OCI-M2 (cell line): ENCODE results near the gene TRABD.
"Not testable (repeated sequence)": the region's sequence is repeated elsewhere in the genome, so short reads cannot be mapped to it uniquely, and the experiment has no call there.

Experiments used
- DNase-seq: peaks from one replicate; lab custom pipeline; 2025; ENCODE audit not compliant: unreplicated experiment; lab: John Stamatoyannopoulos, UW

TRABD gene

DNA sequence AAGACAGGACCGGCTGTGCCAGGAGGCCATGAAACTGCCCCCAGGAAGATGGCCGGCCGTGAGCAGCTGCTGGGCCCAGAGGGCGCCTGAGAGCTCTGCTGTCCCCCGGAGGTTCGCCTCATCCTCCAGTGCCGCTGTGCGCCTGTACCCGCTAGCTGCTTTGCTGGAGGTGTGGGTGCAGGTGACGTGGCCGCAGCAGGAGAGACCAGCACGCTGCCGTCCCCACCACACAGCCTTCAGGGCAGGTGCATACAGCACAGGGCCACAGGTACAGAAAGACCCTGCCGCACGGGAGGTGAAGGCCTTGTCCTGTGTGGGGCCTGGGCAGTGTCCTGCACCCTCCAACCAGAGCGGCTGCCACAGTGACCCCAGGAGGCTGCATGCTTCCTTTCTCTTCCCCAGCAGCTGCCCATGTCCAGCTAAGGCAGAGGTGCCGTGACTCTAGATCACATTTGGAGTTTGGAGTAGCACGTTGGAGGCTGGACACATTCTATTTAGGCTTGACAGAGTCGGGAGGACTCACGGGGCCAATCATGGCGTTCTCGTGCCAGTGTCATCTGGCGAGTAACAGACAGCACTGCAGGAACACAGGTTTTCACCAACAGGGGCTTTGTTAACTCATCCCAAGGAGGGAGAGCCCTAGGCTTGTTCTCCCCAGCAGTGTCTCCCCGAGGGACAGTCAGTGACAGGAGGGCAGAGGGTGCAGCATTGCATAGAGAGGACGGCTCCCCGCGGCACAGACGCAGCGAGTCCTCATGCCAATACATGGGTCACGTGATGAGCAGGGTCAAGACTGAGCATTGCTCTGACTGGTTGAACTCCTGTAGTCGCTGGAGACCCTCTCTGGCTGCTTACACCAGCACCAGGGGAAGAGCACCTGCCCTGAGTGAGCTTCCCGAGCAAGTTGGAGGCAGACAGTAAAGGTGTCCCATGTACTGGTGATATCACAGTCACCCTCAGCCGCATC, 33.9 kb upstream of the TRABD start:
- no peak for DNase-seq

DNA sequence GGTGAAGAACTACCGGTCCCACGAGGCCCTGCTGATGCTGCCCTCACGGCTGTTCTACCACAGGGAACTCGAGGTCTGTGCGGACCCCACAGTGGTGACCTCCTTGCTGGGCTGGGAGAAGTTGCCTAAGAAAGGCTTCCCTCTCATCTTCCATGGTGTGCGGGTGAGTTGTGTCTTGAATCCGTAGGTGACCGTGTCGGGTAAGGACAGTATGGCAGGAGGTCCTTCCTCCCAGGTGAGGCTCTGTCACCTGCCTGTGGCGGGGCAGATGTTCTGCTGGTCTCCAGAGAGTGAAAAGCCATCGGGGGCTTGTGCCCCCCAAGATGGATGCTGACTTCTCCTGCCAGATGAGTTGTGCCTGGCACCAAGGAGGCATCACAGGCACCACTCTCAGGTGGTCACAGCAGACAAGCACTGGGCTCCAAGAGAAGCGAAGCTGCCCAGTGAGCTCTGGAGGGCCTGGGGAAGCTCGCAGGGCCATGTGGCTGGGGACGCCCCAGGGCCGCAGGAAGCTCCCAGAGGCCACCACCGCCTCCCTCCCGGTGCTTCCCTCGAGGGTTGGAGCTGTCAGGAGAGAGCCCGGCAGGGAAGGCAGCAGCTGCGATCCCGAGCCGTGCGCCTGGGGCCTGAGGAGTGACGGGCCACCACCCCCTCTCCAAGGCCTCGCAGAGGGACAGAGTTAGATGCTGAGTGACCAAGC, 32.5 kb upstream of the TRABD start:
- no peak for DNase-seq

DNA sequence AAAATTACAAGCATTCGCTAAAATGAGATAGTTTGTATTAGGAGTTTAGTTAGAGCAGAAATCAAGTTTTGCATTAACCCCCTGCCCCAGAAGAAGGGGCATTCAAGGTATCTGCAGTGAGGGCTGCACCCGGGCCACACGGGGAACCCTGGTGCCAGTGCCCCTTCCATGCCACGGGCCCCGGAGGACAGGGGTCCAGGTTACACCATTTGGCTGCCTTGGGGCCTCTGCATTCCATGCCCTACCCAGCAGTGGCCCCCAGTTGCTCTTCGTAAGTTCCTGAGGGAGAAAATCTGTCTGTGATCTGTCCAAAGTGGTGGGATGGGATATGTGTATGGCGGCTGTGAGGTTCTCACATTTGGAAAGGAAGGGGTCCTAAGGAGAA, 32.0 kb upstream of the TRABD start:
- no peak for DNase-seq

DNA sequence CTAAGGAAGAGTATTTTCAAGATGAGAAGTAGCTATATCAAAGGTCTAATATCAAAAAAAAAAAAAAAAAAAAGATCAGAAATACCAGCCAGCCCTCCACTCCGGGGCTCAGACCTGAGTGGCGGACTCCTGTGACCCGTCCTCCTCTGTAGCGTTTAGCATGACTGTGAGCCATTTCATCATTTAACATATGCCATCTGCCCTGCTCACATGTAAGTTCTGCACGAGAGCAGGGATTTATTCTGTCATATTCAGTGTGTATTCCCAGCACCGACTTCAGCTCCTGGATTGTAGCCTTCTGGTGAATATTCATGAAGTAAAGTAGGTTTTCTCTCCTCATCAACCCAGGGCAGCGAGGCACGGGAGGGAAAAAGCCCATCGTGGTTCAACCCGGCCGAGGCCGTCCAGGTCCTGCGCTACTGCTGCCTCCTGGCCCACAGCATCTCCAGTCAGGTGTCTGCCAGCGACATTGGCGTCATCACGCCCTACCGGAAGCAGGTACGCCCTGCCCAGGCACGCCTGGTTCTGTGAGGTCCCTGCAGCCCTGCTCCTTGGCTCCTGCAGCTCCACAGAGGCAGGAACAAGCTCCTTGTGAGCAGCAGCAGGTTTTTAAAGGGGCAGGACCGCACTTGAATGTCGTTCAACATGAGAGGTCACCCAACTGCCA, 27.9 kb upstream of the TRABD start:
- DNase-seq: no peak

DNA sequence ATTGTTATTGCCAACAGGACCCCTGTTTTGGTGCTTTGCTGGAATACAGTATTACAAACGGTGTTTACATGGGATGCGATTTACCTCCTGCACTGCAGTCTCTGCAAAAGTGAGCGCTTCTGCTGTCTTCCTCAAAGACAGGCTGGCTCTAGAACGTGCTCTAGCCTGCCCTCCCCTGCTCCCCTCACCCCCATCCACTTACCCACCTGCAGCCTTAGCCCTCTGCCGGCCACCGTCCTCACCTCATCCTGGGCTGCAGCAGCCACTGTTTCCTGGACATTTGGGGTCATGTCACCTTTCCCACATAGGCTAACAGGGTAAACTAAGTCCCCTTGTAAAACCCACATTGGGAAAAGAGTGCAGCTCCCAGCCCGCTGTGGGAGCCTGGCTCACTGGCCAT, 24.8 kb upstream of the TRABD start:
- DNase-seq: no peak

DNA sequence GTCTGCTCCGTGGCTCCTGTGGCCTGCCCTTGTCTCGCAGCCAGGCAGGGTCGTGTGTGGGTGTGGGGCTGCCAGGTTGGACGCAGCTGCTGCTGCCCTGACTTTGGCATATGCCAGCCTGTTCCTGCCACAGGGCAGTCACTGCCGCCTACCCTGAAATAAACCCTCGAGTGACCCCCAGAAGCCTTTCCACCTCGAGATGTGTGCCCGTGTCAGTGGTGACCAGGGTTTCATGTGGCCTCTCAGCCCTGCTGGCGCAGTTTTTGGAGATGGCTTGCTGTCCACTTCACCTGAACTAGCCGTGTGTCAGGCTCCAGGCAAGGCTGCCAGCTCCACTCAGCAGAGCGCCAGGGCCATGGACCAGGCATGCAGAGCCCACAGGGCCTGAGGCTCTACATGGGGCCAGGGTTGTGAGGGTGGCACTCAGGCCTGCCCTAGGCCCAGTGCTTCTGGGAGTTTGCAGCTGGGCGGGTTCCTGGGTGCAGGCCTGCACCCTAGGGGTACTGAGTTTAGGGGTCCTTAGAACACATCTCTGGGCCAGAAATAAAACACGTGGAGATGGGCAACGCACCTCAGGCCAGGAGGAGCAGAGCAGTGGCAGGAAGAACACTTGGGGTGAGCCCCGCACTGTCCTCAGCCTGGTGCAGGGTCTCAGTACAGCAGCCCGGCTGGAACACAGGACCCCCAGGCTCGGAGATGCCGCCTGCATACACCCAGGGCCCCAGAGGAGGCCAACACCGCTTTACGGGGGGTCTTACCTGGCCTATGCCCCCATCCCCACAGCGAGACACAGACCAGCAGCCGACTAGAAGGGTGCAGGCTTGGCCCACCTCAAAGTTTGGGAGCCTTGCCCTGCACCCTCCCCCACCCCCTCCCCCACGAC, 24.0 kb upstream of the TRABD start:
- no peak for DNase-seq

DNA sequence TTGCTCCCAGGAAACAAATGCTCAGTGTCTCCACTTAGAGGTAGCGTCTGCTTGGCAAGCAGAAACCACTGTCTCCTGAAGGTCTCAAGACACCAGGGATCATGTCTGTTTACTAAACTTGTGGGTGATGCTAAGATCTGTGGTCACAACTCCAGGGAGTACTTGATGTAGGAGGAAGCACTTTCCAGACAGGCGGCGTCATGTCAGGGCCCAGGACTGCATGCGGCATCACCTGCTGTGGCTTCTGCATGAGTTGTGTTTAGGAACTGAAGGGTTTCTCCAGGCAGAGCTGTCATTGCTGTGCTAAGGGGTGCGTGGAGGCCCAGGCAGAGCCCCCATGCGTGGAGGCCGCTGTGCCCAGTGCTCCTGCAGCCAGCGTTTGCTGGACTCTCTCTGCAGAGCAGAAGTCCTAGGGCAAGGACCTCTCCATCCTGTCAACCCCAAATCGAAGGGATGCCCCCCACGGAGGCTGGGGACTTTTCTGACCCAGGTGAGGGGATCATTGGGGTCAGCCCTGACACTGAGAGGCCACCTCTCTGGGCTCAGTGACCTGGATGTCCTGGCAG, 23.2 kb upstream of the TRABD start:
- no peak for DNase-seq

DNA sequence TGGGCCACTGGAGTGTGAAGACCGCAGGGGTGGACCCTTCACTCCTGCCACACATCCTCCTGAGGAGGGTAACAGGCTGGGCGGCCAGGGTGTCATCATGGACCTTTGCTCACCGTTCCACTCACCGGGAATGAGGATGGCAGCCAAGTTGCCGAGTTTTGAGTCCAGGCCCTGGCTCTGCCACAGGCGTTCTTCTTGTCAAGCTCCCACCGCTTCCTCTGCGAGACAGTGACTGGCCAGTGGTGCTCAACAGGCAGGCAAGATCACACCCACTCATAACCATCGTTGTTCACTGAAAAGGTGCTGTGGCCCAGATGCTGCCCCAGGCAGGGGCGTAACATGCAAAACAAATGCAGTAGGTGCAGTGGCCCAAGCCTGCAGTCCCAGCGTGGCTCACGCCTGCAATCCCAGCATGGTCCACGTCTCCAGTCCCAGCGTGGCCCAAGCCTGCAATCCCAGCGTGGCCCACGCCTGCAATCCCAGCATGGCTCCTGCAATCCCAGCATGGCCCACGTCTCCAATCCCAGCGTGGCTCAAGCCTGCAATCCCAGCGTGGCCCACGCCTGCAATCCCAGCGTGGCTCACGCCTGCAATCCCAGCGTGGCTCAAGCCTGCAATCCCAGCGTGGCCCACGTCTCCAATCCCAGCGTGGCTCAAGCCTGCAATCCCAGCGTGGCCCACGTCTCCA, 20.1 kb upstream of the TRABD start:
- no peak for DNase-seq

DNA sequence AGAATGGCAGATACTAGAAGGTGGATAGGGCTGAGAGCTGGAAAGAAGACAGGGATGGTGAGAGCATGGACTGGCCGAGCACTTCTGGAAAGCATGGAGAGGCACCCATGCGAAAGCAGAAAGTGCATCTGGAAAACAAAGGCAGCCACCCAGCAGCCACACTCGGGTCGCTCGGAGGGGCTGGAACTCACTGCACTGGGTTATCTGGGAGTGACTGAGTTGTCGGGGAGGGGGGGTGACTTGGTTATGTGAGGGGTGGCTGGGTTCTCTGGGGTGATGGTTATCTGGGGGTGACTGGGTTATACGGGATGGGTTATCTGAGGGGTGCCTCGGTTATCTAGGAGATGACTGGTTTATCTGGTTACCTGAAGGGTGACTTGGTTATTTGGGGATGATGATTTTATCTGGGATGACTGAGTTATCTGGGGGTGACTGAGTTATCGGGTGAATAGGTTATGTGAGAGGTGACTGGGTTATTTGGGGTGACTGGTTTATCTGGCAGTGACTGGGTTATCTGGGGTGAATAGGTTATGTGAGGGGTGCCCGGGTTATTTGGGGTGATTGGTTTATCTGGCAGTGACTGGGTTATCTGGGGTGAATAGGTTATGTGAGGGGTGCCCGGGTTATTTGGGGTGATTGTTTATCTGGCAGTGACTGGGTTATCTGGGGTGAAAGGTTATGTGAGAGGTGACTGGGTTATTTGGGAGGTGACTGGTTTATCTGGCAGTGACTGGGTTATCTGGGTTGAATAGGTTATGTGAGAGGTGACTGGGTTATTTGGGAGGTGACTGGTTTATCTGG, 17.8 kb upstream of the TRABD start:
- DNase-seq: no peak

DNA sequence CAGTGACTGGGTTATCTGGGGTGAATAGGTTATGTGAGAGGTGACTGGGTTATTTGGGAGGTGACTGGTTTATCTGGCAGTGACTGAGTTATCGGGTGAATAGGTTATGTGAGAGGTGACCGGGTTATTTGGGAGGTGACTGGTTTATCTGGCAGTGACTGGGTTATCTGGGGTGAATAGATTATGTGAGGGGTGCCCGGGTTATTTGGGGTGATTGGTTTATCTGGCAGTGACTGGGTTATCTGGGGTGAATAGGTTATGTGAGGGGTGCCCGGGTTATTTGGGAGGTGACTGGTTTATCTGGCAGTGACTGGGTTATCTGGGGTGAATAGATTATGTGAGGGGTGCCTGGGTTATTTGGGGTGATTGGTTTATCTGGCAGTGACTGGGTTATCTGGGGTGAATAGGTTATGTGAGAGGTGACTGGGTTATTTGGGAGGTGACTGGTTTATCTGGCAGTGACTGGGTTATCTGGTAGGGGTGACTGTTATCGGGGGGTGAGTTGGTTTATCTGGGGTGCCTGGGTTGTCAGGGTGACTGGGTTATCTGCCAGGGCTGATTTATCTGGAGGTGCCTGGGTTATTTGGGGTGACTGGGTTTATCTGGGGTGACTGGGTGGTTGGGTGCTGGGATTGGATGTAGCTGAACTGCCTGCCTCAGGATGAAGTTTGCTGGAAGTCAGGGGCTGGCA, 17.1 kb upstream of the TRABD start:
- DNase-seq: not testable (repeated sequence)

DNA sequence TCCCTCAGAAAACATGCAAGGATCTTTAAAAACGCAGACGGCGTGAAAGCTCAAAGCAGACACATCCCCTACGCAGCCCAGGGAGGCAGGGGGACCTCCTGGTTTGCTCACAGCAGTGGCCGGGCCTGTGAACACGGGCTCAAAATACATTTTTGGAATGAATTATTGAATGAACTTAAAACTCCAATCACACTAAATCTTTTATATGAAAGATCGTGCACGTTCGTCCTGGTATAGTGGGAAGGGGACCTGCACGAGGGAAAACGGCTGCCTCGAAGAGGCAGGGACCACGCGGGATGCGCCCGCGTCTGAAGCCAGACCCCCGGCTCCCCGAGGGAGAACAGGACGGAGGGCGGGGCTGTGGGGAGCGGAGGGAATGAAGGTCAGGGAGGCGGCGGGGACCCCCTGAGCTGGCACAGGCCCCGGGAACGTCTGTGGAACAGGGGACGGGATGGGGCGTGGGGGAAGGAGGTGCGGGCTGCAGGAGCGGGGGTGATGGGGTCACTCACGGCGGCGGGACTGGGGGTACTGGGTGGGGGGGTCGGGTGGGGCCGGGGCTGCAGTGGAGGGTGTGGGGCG, 16.4 kb upstream of the TRABD start:
- no peak for DNase-seq

DNA sequence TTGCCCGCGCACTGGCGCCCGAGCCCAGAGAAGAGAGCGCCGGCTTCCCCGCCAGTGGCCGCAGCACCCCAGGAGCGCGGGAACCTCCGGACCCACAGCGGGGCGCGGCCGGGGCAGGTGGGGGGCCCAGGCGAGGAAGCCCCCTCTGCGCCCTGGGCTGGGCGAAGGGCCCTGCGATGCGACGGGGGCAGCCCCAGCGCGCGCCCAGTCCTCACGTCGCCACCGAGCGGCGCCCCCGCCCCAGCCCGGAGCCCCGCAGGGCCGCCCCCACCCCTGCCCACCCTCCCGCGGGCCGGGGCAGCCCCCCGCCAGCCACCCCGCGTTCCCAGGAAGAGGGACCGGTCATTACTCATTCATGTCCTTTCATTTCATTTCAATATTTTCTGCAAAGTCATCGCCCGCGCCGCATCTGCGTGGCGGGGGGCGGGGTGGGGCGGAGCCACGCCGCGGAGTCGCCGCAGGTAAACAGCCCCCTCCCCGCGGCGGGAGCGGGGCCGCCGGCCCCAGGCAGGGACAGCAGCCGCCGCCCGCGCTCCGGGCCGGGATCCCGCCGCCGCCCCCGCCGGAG, 15.9 kb upstream of the TRABD start:
- no peak for DNase-seq

DNA sequence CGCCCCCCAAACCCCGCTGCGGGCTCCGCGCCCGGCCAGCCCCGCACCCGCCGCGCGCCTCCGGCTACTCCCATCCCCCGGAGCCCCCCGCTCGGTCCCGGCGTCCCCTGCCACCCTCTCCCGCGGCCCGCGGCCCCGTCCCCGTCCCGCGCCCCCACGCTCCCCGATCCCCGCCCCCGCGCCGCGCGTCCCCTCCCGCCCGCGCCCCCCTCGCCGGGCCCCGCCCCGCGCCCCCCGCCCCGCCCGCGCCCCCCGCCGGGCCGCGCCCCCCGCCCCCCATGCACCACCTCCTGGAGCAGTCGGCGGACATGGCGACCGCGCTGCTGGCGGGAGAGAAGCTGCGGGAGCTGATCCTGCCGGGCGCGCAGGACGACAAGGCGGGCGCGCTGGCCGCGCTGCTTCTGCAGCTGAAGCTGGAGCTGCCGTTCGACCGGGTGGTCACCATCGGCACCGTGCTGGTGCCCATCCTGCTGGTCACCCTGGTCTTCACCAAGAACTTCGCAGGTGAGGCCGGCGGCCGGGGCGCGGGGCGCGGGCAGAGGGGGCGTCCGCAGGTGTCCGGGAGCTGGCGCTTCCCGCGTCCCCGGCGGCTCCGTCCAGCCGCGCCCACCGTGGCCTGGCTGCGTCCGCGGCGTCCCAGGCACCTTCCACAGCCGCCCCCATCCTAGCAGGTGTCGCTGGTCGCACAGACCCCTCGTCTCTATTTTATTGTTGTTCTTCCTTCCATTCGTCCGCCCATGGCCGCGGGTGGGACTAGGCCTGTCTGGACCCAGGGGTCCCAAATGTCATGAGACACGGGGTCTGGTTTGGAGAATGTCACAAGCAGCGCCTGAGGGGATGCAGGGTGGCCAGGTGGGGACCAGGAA, 15.0 kb upstream of the TRABD start, which contains the start of gene PANX2:
PANX2 (plus strand) TSS at position 279 of the 866 bp plus-strand sequence; CDS start at position 279, 0 bp downstream.
- no peak for DNase-seq

DNA sequence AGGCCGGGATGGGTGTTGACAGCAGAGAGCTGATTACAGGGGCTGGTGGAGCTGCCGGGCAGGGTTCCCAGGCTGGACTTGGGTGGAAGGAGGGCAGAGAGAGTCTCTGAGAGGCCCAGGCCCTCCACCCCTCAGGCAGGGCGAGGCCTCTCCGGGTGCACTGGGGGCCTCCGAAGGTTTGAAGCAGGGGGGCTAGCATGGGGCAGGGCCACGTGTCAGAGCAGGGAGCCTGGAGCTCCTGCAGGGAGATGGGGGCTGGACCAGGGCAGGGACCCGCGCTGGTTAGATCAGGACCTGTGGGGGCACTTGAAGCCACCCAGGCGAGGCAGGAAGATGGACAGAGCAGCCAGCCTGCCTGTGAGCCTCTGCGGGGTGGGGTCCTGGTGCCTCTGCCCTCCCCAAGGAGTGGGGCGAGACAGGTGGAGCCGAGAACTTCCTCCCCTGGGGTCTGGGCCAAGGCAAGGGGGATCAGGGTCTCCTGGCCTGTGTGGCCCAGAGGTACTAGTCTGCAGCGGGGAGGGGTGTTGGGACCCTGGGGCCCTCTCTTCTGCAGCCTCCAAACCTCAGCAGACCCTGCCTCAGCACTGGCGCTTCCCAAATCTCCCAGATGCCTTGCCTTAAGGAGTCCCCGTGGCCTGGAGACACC, 14.3 kb upstream of the TRABD start:
- no peak for DNase-seq

DNA sequence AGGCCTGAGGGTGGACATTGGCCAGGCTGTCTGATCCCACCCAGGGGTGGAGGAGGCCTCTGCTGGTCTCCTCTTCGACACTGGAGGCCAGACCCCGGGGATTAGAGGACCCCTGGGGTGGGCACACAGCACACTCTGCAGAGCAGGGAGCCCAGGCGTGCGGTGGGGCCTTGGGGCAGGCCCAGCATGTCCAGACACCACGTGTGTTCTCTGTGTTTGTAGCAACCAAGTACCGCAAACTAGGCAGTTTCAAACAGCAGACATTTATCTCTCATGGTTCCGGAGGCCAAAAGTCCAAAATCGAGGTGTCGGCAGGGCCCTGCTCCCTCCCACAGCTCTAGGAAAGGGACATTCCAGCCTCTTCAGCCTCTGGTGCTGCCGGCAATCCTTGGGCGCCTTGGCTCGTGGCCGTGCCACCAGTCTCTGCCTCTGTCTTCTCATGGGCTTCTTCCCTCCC, 13.7 kb upstream of the TRABD start:
- no peak for DNase-seq

DNA sequence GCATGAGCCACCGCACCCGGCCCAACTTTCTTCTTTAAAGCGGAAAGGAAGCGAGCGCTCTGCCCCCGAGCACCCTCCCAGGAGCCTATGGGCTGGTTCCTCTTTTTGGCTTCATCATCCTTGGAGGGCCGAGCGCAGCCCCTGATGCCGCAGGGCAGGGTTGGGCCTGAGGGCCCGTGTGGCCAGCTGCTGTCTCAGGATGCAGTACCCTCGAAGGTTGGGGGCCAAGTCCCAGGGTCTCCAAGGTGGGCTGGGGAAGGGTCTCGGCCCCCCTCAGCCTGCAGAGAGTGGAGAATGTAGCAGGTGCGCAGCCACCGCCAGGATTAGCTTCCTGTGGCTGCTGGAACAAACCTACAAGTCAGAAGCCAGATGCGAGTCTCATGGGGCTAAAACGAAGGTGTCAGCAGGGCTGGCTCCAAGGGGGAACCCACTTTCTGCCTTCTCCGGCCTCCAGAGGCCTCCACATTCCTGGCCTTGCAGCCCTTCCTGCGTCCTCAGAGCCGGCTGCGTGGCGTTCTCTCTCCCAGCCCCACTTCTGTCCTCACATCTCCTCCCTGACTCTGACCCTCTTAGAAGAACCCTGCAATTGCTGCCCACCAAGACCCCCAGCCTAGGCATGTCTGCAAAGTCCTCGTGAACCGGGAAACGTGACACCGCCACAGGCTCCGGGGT, 12.3 kb upstream of the TRABD start:
- no peak for DNase-seq
